ENCODE data around the gene SELENOT.

Gene SELENOT

DNA sequence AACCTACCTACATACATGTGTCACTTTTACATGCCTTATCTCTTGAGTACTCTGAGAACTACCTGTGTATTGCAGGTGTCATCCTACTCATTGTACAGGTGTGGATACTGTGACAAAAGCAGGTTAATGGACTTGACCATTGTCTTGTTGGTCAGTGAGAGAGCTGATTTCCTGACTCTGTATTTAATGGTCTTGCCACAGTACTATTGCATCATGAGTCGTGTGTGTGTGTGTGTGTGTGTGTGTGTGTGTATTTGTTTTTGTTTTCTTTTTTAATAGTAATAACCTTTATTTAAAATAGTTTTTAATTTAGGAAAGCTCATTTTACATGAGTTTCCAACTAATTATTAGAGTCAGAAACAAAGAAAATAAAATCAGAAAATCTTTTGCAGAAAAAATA, 7.7 kb downstream of the SELENOT start:
- H3K27ac ChIP-seq, result no peak overlapping the region
- no peak for TF ChIP-seq CTCF (conservative IDR thresholded peaks at IDR 0.05)

- H3K27ac ChIP-seq, result no peak overlapping the region
- TF ChIP-seq CTCF (conservative IDR thresholded peaks at IDR 0.05), result no peak
Observed at GRCh38 chr3:150611666-150612065, 8.5 kb downstream of the SELENOT start.

DNA sequence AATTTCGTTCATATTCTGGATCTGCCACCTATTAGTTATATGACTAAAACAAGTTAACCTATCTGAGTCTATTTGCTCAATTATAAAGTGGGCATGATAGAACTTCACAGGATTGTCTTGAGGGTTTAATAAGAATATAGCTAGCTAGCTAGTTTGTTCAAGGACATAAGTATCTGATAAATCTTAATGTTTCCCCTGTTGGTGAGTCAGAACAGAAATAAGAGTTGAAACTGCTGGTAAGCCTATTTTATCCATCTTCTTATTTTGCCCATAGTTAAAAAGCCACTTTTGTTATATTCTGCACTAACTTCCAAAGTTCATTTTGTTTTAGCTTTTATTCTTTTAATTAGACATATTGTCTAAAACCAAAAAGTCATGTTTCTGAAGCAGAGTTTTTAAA, 9.4 kb downstream of the SELENOT start:
- H3K27ac ChIP-seq, result no peak overlapping the region
- TF ChIP-seq CTCF (conservative IDR thresholded peaks at IDR 0.05), result no peak

- H3K27ac ChIP-seq, result no peak overlapping the region
- TF ChIP-seq CTCF (conservative IDR thresholded peaks at IDR 0.05), result no peak
Observed at GRCh38 chr3:150613034-150613433, 9.9 kb downstream of the SELENOT start.

DNA sequence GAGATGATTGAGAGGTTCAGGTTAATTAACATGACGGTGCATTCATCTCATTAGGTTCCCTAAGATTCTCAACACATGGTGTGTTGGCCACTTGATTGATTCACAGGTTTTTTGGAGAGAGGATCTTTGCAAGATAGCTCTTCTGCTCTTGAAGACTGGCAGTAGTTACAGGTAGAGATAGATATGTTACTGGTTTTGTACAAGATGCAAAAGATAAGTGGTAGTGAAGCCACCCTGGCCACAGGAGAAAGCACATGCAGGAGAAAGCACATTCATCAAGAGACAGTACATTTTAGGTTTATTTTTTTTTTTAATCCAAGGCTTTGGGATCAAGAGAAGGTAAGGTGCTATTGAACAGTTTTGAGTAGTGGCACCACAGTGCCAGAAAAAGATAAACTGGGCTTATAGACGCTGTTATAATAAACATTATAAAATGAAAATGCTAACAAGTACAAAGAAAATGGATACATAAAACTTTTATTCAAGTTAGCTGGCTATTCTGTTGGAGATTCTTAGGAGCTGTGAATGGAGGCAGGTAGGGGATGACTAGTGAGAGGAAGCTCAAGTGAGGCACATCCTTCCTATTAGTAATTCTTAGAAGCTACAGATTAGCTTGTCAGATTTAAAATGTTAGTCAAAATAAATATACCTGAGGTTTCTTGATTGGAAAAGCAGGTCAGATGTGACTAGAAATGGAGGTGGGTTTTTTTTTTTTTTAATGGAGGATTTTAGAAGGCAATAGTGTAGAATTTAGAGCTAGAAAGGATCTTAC, 10.8 kb downstream of the SELENOT start:
- H3K27ac ChIP-seq, result no peak overlapping the region
- no peak for TF ChIP-seq CTCF (conservative IDR thresholded peaks at IDR 0.05)

DNA sequence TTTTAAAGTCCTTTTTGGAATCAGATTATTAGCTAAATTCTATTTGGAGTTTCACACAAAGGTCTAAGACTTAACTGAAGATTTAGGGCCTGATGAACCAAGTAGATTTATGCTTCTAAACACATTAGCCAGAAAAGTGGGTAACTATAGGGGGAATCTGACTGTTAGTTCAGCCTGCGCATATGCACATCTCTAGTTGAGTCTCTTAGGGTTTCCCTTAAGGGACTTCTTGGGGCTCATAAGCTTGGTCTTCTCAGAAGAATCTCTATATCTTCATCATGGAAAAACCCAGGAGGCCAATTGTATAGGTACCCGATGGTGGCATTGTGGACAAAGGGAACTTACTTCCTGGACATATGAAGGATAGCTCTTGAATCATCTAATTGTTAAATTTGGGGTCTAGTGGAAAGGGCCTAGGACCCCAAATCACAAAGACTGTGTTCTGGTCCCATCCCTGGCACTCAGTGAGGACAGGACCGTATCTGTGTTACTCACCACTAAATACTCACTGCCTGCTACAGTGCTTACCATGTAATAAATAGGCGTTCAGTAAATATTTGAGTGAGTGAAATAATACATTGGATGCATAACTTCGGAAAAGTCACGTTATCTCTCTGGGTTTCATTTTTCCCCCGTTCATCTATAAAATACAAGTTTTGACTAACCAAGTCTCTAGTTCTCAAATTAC, 17.0 kb downstream of the SELENOT start:
- no peak for TF ChIP-seq CTCF (conservative IDR thresholded peaks at IDR 0.05)

GRCh38 chr3:150622955-150623354, 19.8 kb downstream of the SELENOT start:
- peak overlapping the region; percentile 20; the same call in 1 of the 2 replicates for H3K27ac ChIP-seq

More for the DNA sequence above, 17.0 kb downstream of the SELENOT start:
- no peak overlapping the region for H3K27ac ChIP-seq

GRCh38 chr3:150623945-150624344, 20.8 kb downstream of the SELENOT start:
- H3K27ac ChIP-seq, result peak overlapping the region; percentile 20; the same call in 1 of the 2 replicates
- no peak for TF ChIP-seq CTCF (conservative IDR thresholded peaks at IDR 0.05)
